Retinal pigment epithelial cell (primary cell): ENCODE results near the gene ZNF121.

ENCODE experiments used
- DNase-seq: peaks from one replicate; pipeline ENCODE4 v3.0.0-alpha.2; 2010; ENCODE audit warnings: low read depth
- H3K4me3 ChIP-seq: 2 replicates; pipeline ENCODE4 v1.5.1; 2011; ENCODE audit warnings: mild to moderate bottlenecking, low read length, control low read depth, moderate library complexity
- CTCF ChIP-seq: conservative IDR thresholded peaks from 2 replicates; pipeline ENCODE4 v1.5.1; 2011; ENCODE audit warnings: low read depth, low read length, control low read depth, inconsistent platforms

Gene ZNF121

GRCh38 chr19:9531933-9532332 lies 52.4 kb downstream of the ZNF121 start:
- no peak overlapping the region for H3K4me3 ChIP-seq
- TF ChIP-seq CTCF: no peak
- no peak for DNase-seq

GRCh38 chr19:9528757-9529336 lies 55.5 kb downstream of the ZNF121 start:
- peak; percentile 4 for DNase-seq
- no peak for TF ChIP-seq CTCF
- no peak overlapping the region for H3K4me3 ChIP-seq

- no peak for TF ChIP-seq CTCF
- DNase-seq: no peak
- H3K4me3 ChIP-seq: no peak overlapping the region
These were observed 60.3 kb downstream of the ZNF121 start for GRCh38 chr19:9523885-9524474.
